Gastroesophageal sphincter (tissue), 4 donors: ENCODE results near the gene FNDC7. TPM values are rescaled to one million over a fixed set of nuclear protein-coding genes. Genes with fewer than 3 reads are reported as not detected.
"Not testable (repeated sequence)": the region's sequence is repeated elsewhere in the genome, so short reads cannot be mapped to it uniquely, and the experiment has no call there.

Experiments
- ATAC-seq: fragments of 150-250 bp; one replicate; pipeline ENCODE4 v1.9.1; 2016; ENCODE audit warnings: mild to moderate bottlenecking, moderate library complexity
- H3K27ac ChIP-seq, 4 donors: fragments of 200-600 bp; sonication (generic) in 3 of 4; 1 replicate in 3 of 4; 2 replicates in 1 of 4; pipeline ENCODE4 v1.5.1; 2016 to 2019
- H3K27me3 ChIP-seq: fragments of 200-600 bp; sonication (generic); one replicate; pipeline ENCODE4 v1.5.1; 2019
- H3K36me3 ChIP-seq, 2 donors: fragments of 200-600 bp; sonication (generic); one replicate each; pipeline ENCODE4 v1.5.1; 2019; ENCODE audit warnings: control low read depth in 1 of 2
- H3K4me1 ChIP-seq, 3 donors: fragments of 200-600 bp; sonication (generic); 1 replicate in 2 of 3; 2 replicates in 1 of 3; pipeline ENCODE4 v1.5.1; 2016 to 2019; ENCODE audit warnings: control low read depth in 2 of 3
- H3K4me3 ChIP-seq, 2 donors: fragments of 200-600 bp; sonication (generic); one replicate each; pipeline ENCODE4 v1.5.1; 2019; ENCODE audit warnings: mild to moderate bottlenecking in 1 of 2, moderate library complexity in 1 of 2
- H3K9me3 ChIP-seq, 3 donors: fragments of 200-600 bp; sonication (generic); one replicate each; pipeline ENCODE4 v1.5.1; 2017 to 2019; ENCODE audit warnings: control low read depth in 2 of 3
- EP300 ChIP-seq: sonication (generic); formaldehyde crosslinking; IDR thresholded peaks from one replicate; pipeline ENCODE4 v1.6.1; 2017; ENCODE audit warnings: antibody characterized with exemption, mild to moderate bottlenecking
- POLR2A ChIP-seq, 2 donors: fragments of 450-650 bp; IDR thresholded peaks; one replicate each; pipeline ENCODE4 v1.6.1; 2017; ENCODE audit warnings: antibody characterized with exemption in 2 of 2, mild to moderate bottlenecking in 2 of 2, moderate library complexity in 1 of 2
- POLR2AphosphoS5 ChIP-seq: sonication (generic); formaldehyde crosslinking; IDR thresholded peaks from one replicate; pipeline ENCODE4 v1.6.1; 2017; ENCODE audit warnings: antibody characterized with exemption
- WGBS, 2 donors: methylation state at CpG; one replicate each; pipeline ENCODE4 v1.1.5; 2018; ENCODE audit warnings: low coverage in 1 of 2; 5-methylcytosine and 5-hydroxymethylcytosine counted together
- total RNA-seq, 4 donors: library from RNA; depleted of rRNA; stranded (reverse); fragments of >200 nt; gene quantifications; one replicate each; pipeline ENCODE4 v1.1.0, GENCODE V29; 2016
- TF ChIP-seq, protein P1 (sequence below), 4 experiments: fragments of 200-600 bp in 2 of 4; fragments of 450-650 bp in 2 of 4; sonication (generic) in 1 of 4; IDR thresholded peaks; one replicate each; pipeline ENCODE4 v1.5.1; 2017 to 2019; ENCODE audit warnings: antibody characterized with exemption in 4 of 4, mild to moderate bottlenecking in 2 of 4, moderate library complexity in 2 of 4

Gene FNDC7
- total RNA-seq, 4 donors from 2014 or later = not detected

GRCh38 chr1:108699375-108700332 is 13.1 kb upstream of the FNDC7 start:
- TF ChIP-seq POLR2AphosphoS5 (no peak), POLR2A (IDR thresholded peaks at IDR 0.05) (no peak), EP300 (no peak)
- TF ChIP-seq, protein P1, sequence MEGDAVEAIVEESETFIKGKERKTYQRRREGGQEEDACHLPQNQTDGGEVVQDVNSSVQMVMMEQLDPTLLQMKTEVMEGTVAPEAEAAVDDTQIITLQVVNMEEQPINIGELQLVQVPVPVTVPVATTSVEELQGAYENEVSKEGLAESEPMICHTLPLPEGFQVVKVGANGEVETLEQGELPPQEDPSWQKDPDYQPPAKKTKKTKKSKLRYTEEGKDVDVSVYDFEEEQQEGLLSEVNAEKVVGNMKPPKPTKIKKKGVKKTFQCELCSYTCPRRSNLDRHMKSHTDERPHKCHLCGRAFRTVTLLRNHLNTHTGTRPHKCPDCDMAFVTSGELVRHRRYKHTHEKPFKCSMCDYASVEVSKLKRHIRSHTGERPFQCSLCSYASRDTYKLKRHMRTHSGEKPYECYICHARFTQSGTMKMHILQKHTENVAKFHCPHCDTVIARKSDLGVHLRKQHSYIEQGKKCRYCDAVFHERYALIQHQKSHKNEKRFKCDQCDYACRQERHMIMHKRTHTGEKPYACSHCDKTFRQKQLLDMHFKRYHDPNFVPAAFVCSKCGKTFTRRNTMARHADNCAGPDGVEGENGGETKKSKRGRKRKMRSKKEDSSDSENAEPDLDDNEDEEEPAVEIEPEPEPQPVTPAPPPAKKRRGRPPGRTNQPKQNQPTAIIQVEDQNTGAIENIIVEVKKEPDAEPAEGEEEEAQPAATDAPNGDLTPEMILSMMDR (IDR thresholded peaks at IDR 0.05) = no peak
- WGBS, 2 donors = 82 to 83% methylated on average over 14 to 22 of the region's 22 CpGs
- H3K27me3 ChIP-seq = no peaks in the 10 kb centered on the region
- ATAC-seq = no peak
- H3K4me3 ChIP-seq = no peak overlapping the region
- peaks cover 0 to 18% (median 7%) of the 10 kb centered on the region in 3 donors for H3K4me1 ChIP-seq
- no peaks in the 10 kb centered on the region for H3K9me3 ChIP-seq
- H3K27ac ChIP-seq = no peak overlapping the region
- peaks cover 27 to 70% of the 10 kb centered on the region in 2 donors for H3K36me3 ChIP-seq

- no peaks in the 10 kb centered on the region for H3K27me3 ChIP-seq
- H3K36me3 ChIP-seq = peaks cover 27 to 61% of the 10 kb centered on the region in 2 donors
- no peaks in the 10 kb centered on the region for H3K9me3 ChIP-seq
- H3K4me3 ChIP-seq = no peak overlapping the region
- WGBS, 2 donors = 72 to 83% methylated on average over 5 of the region's 5 CpGs
- H3K27ac ChIP-seq = no peak overlapping the region
- ATAC-seq = no peak
- H3K4me1 ChIP-seq = peaks cover 0 to 6% (median 0%) of the 10 kb centered on the region in 3 donors
- TF ChIP-seq, protein P1 (IDR thresholded peaks at IDR 0.05) = no peak
- TF ChIP-seq EP300 (no peak), POLR2A (IDR thresholded peaks at IDR 0.05) (no peak), POLR2AphosphoS5 (no peak)
Measured at GRCh38 chr1:108701176-108701849, 11.4 kb upstream of the FNDC7 start.

DNA sequence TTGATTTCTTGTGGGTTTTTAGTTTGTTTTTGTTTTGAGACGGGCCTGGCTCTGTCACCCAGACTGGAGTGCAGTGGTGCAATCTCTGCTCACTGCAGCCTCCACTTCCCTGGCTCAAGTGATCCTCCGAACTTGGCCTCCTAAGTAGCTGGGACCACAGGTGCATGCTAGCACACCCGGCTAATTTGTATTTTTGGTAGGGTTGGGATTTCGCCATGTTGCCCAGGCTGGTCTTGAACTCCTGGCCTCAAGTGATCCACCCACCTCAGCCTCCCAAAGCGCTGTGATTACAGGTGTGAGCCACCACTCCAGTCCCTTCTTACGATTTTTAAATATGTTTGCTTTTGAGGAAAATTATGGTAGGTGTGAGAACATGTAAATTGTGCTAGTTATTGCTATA is 10.6 kb upstream of the FNDC7 start:
- peaks cover 20 to 53% of the 10 kb centered on the region in 2 donors for H3K36me3 ChIP-seq
- not testable (repeated sequence) for H3K27me3 ChIP-seq, H3K27ac ChIP-seq, H3K4me1 ChIP-seq, ATAC-seq, H3K4me3 ChIP-seq, H3K9me3 ChIP-seq
- 81 to 96% methylated on average over 5 to 6 of the region's 6 CpGs for WGBS, 2 donors

GRCh38 chr1:108703939-108704338 is 8.8 kb upstream of the FNDC7 start:
- H3K27ac ChIP-seq = no peak overlapping the region
- TF ChIP-seq POLR2AphosphoS5 = no peak
- 71 to 77% methylated on average over 6 of the region's 6 CpGs for WGBS, 2 donors
- peaks cover 0 to 6% (median 0%) of the 10 kb centered on the region in 3 donors for H3K4me1 ChIP-seq
- H3K4me3 ChIP-seq = no peak overlapping the region
- H3K9me3 ChIP-seq = no peaks in the 10 kb centered on the region
- no peak for ATAC-seq
- H3K27me3 ChIP-seq = no peaks in the 10 kb centered on the region
- H3K36me3 ChIP-seq = peaks cover 10 to 34% of the 10 kb centered on the region in 2 donors

DNA sequence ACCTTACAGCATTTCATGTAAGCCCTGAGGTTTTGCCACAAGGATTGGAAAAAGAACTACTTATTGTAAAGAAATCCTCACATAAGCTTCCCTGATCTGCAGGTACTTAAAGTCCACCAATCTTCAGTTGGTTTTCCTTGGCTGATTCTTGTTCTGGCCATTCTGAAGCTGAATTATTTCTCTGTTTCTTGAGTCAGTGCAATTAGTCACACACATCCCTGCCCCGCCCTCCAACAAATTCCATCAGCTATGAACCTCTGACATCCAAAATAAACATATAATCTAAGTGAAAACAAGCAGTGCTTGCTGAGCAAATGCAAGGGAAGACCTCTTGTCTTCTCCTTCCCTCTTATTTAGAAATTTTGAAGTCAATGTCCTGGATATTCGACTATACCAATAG is 8.2 kb upstream of the FNDC7 start:
- H3K9me3 ChIP-seq = no peaks in the 10 kb centered on the region
- no peak overlapping the region for H3K4me3 ChIP-seq
- no peak overlapping the region for H3K27ac ChIP-seq
- H3K4me1 ChIP-seq = peaks cover 0 to 6% (median 0%) of the 10 kb centered on the region in 3 donors
- H3K27me3 ChIP-seq = no peaks in the 10 kb centered on the region
- no peak for TF ChIP-seq POLR2AphosphoS5
- TF ChIP-seq POLR2A (IDR thresholded peaks at IDR 0.05) = no peak
- no peak for TF ChIP-seq EP300
- TF ChIP-seq, protein P1 (IDR thresholded peaks at IDR 0.05) = no peak
- peaks cover 4 to 29% of the 10 kb centered on the region in 2 donors for H3K36me3 ChIP-seq
- 47 to 50% methylated on average over 2 of the region's 2 CpGs for WGBS, 2 donors
- no peak for ATAC-seq
